ENCODE results near the gene SLC27A1.
"Not testable (repeated sequence)": the region's sequence is repeated elsewhere in the genome, so short reads cannot be mapped to it uniquely, and the experiment has no call there.

SLC27A1 gene

DNA sequence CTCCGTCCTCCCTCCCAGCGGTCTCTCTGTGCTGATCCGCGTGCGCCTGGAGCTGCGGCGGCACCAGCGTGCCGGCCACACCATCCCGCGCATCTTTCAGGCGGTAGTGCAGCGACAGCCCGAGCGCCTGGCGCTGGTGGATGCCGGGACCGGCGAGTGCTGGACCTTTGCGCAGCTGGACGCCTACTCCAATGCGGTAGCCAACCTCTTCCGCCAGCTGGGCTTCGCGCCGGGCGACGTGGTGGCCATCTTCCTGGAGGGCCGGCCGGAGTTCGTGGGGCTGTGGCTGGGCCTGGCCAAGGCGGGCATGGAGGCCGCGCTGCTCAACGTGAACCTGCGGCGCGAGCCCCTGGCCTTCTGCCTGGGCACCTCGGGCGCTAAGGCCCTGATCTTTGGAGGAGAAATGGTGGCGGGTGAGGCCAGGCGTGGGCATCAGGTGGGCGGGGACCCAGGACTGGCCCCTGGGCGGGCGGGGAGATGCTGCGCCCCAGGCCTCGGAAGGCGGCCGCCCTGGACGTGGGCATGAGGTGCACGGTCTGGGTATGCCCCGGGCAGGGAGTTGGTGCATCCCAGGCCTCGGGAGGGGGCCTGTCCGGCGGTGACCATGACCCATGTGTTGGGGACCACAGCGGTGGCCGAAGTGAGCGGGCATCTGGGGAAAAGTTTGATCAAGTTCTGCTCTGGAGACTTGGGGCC lies 16.4 kb downstream of the SLC27A1 start:
- no peak for DNase-seq (ENCODE audit: low read depth, low spot score)

DNA sequence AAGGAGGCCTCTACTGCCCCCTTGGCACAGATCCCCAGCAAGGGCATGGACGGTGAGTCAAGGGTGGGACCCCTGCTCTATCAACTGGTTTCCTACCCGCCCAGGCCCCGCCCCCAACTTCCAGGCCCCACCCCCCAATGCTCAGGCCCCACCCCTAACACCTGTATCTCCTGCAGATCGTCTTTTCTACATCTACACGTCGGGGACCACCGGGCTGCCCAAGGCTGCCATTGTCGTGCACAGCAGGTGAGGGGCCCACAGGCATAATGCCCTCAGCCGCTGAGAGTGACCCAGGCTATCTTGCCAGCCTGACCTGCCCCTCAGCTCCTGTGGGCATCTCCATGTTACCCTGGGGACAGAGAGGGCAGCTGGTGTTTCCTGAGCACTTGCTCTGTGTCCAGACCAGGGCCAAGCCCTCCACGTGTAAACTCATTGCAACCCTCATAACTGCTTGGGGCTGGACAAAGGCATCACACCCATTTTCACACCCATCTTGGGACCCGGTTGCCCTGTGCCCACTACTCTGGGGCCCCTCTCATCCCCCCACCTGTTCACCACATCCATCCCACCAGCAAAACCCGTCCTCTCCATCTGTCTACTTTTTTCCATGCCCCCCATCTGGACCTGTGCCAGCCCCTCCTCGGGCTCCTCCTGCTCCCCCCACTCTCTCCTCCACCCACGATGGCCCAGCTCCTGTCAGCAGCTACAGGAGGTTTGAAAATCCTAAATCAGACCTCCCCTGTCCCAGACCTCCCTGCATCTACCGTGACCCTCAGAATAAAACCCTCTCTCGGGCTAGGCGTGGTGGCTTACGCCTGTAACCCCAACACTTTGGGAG lies 17.2 kb downstream of the SLC27A1 start:
- DNase-seq (ENCODE audit: low read depth, low spot score) = no peak

DNA sequence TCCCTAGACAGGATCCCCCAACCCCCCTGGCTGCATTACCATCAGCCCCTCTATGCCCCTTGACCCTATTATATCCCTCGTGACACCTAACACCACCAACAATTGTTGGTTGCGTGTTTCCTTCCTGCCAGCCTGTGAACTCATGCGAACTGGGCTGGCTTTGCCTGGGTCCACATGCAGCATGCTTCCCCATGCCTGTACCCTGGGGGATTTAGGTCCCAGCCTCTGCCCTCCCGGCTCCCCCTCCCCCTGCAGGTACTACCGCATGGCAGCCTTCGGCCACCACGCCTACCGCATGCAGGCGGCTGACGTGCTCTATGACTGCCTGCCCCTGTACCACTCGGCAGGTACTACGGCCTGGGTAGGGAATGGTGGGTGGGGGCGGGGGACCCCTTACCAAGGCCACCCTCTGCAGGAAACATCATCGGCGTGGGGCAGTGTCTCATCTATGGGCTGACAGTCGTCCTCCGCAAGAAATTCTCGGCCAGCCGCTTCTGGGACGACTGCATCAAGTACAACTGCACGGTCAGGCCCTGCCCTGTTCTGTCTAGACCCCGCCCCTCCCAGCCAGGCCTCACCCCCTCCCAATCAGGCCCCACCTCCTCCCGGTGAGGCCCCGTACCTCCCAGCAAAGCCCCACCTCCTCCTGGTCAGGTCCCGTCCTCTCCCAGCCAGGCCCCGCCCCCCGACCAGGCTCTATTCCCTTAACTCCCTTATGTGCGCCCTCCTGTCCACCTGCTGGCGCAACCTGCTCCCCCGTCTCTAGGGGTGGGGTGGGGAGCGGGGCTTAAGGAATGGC lies 18.5 kb downstream of the SLC27A1 start:
- DNase-seq (ENCODE audit: low read depth, low spot score) = no peak

DNA sequence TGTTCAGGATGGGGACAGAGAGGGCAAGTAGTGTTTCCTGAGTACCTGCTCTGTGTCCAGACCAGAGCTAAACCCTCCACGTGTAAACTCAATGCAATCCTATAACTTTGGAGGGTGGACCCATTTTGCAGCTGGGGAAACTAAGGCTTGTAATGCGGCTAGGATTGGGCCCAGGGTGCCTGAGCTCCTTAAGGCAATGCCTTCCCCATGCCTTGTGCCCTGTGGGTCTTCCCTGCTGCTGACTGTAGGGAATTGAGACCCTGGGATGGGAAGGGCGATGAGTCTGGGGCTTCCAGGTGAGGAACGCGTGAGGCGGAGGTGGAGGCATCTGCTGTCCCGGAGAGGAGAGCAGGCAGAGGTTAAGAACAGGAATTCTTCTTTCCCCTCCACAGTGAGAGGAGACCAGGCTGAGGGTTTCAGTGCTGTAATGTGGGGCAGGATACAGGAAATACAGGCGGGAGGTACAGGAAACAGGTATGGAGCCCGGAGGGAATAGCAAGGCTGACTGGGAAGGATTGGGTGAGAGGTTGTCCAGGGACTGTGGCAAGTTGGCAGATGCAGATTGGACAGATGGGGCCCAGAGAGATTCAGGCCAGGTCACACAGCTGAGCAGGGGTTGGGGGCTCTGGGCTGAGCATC lies 19.2 kb downstream of the SLC27A1 start:
- DNase-seq (ENCODE audit: low read depth, low spot score) = no peak

DNA sequence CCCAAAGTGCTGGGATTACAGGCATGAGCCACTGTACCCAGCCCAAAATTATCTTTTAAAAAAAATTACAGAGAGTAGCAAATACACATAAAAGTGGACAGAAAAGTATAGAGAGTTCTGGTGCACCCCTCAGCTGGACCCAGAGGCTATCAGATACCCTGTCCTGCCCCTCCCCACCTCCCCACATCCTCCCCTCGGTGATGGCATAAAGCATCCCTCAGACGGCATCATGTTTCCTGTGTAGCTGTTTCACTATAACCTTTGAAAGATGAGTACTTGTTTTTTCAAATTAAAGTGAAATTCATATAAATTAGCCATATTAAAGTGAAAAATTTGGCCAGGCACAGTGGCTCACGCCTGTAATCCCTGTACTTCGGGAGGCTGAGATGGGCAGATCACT lies 20.1 kb downstream of the SLC27A1 start:
- no peak for DNase-seq (ENCODE audit: low read depth, low spot score)

DNA sequence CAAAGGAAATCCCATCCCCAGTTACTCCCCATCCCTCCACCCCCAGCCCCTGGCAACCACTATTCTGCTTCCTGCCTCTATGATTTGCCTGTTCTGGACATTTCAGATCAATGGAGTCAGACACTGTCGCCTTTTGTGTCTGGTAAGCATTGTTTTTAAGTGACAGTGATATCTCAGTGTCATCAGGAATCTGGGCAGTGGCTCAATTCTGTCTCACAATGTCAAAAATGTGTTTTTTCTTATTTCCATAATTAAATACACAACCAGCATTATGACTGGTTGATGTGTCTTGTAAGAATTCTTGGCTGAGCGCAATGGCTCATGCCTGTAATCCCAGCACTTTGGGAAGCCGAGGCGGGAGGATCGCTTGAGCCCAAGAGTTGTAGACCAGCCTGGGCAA lies 21.0 kb downstream of the SLC27A1 start:
- no peak for DNase-seq (ENCODE audit: low read depth, low spot score)

DNA sequence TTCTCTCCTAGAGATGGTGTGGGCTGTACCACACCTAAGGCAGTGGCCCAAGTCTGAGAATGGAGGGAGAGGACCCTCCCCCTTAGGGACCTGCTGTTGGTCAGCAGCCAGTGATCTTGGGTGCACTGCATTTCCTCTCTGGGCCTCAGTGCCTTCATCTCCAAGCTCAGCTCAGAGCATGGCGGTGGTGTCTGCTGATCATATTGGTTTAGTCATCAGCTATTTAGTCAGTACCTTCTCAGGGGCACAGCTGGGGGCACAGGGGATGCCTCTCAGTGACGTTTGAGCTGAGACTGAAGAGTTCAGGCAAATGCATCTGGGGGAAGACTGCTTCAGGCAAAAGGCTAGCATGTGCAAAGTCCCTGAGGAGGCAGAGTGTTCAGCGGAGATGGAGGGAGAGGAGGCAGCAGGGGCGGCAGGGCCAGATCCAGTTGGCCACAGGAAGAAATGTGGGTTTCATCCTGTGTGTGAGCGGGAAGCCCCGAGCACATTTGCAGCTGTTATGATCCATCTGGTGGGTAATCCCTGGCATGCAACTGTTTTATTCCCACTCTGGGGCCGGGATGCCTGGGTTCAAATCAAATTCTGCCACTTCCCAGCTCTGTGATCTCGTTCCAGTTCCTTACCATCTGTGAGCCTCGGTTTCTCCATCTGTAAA lies 25.4 kb downstream of the SLC27A1 start:
- DNase-seq (ENCODE audit: low read depth, low spot score) = no peak

DNA sequence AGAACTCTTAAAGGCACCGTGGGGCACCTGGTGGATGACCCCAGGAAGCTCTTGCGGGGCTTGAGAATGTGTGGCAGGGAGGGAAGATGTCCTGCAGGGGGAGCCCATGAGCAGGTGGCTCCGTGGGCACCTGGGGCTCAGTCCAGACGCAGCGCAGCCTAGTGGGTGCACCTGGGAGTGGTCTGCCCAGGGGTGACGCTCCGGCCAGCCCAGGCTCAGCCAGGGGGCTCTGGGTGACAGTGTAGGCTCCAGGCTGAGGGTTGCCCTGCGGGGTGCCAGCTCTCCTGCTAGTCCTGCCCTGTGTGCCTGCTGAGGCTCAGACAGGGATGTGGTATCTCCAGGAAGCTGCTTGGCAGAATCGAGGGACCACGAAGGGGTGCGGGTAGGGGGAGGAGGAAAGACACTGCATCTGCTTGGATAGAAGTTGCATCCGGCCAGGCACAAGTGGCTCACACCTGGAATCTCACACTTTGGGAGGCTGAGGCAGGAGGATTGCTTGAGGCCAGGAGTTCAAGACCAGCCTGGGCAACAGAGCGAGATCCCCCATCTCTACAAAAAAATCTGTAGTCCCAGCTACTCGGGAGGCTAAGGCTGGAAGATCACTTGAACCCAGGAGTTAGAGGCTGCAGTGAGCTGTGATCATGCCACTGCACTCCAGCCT lies 26.1 kb downstream of the SLC27A1 start:
- DNase-seq (ENCODE audit: low read depth, low spot score) = no peak

DNA sequence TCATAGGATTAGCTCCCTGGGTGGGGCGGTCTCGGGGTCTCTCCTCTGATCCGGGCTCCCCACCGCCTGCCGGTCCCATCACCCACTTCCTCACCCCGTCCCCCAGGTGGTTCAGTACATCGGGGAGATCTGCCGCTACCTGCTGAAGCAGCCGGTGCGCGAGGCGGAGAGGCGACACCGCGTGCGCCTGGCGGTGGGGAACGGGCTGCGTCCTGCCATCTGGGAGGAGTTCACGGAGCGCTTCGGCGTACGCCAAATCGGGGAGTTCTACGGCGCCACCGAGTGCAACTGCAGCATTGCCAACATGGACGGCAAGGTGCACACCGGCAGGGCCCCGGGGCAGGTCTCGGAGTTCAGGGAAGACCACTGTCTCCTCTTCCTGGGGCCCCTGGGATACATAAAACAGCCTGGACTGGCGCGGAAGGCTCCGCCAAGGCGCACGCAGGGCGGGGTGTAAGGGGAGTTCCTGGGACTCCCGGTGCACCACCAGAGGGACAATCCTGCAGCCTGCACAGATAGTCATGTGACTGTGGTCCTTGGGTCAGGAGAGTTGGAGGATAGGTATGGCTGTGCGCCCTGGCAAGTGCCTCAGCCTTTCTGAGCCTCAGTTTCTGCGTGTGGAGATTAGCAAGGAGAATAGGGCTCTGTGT lies 26.9 kb downstream of the SLC27A1 start:
- no peak for DNase-seq (ENCODE audit: low read depth, low spot score)

DNA sequence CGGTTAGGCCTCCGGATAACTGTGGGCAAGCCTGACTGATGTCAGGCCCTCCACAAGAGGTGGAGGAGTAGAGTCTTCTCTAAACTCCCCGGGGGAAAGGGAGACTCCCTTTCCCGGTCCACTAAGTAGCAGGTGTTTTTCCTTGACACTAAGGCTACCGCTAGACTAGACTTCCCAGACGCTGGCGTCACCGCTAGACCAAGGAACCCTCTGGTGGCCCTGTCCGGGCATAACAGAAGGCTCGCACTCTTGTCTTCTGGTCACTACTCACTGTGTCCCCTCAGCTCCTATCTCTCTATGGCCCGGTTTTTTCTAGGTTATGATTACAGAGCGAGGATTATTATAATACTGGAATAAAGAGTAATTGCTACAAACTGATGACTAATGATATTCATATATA lies 28.7 kb downstream of the SLC27A1 start:
- not testable (repeated sequence) for DNase-seq (ENCODE audit: low read depth, low spot score)

DNA sequence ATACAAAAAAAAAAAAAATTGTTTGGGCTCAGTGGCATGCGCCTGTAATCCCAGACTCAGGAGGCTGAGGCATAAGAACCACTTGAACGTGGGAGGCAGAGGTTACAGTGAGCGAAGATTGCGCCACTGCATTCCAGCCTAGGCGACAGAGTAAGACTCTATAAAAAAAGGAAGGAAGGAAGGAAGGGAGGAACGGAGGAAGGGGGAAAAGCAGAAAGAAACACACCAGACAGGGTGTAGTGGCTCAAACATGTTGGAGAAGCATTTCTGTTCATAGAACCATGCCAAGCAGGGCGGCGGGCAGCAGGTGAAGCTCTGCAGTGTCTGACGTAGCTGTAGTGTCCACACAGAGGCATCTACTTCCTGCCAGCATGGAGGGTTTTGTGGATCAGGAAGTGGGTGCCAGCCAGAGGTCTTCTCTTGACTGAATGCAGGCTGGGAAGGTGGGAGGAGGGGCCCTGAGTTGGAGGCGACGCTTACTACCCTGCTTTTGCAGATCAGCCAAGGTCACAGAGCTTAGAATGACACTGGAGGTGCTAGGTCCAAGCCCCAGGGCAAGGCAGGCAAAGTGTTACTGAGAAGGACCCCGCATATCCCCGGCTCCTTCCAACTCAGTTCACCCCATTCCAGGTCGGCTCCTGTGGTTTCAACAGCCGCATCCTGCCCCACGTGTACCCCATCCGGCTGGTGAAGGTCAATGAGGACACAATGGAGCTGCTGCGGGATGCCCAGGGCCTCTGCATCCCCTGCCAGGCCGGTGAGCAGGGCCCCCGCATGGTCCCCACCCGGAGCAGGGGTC lies 29.5 kb downstream of the SLC27A1 start:
- DNase-seq (ENCODE audit: low read depth, low spot score) = no peak

DNA sequence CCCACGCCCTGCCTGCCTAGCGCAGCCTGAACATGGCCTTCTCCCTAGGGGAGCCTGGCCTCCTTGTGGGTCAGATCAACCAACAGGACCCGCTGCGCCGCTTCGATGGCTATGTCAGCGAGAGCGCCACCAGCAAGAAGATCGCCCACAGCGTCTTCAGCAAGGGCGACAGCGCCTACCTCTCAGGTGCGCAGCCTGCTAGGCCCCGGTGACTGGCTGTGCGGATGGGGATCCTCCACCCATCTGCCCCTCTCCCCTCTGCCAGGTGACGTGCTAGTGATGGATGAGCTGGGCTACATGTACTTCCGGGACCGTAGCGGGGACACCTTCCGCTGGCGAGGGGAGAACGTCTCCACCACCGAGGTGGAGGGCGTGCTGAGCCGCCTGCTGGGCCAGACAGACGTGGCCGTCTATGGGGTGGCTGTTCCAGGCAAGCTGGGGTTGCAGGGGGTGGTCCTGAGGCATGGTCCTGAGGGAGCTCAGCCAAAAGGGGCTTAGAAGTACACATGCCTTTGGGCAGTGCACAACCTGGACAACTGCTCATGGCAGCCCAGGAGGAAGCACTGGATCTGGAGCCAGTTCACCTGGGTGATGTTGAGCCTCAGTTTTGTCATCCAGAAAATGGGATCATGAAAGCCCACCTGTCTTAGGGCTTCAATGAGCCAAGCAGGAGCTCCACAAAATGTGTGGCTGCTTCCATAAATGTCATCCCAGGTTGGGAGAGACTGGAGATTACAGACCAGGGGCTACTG lies 30.3 kb downstream of the SLC27A1 start:
- no peak for DNase-seq (ENCODE audit: low read depth, low spot score)

DNA sequence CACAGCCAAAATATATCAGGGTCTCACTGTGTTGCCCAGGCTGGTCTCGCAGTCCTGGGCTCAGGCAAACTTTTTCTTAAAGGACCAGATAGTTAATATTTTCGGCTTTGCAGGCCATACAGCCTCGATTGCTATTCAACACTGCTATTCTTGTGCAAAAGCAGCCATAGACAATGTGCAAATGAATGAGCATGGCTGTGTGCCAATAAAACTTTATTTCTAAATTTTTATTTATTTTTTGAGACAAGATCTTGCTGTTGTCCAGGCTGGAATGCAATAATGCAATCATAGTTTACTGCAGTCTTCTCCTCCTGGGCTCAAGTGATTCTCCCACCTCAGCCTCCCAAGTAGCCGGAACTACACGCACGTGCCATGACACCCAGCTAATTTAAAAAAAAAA lies 32.9 kb downstream of the SLC27A1 start:
- no peak for DNase-seq (ENCODE audit: low read depth, low spot score)

DNA sequence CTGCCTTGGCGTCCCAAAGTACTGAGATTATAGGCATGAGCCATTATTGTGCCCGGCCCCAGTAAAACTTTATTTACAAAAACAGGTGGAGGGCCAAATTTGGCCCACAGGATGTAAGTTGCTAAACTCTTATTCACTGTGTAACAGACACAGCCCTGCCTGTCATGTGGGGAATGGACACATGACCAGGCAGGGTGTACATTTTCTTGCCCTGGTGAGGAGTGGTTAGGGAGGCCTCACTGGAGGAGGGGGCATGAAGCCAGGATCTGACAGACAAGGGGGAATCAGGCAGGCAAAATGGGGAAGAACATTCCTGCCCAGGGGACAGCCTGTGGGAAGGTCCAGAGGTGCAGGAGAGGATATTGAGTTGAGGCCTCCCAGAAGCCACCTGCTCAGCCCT lies 33.7 kb downstream of the SLC27A1 start:
- no peak for DNase-seq (ENCODE audit: low read depth, low spot score)

DNA sequence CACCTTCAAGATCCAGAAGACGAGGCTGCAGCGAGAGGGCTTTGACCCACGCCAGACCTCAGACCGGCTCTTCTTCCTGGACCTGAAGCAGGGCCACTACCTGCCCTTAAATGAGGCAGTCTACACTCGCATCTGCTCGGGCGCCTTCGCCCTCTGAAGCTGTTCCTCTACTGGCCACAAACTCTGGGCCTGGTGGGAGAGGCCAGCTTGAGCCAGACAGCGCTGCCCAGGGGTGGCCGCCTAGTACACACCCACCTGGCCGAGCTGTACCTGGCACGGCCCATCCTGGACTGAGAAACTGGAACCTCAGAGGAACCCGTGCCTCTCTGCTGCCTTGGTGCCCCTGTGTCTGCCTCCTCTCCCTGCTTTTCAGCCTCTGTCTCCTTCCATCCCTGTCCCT lies 34.1 kb downstream of the SLC27A1 start:
- no peak for DNase-seq (ENCODE audit: low read depth, low spot score)

DNA sequence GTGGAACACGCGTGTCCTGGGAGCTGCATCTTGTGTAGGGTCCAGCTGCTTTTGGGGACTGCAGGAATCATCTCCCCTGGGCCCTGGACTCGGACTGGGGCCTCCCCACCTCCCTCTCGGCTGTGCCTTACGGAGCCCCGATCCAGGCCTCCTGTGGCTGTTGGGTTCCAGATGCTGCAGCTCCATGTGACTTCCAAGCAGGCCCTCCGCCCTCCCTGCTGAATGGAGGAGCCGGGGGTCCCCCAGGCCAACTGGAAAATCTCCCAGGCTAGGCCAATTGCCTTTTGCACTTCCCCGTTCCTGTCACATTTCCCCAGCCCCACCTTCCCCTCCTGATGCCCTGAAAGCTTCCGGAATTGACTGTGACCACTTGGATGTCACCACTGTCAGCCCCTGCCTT lies 34.9 kb downstream of the SLC27A1 start:
- no peak for DNase-seq (ENCODE audit: low read depth, low spot score)

DNA sequence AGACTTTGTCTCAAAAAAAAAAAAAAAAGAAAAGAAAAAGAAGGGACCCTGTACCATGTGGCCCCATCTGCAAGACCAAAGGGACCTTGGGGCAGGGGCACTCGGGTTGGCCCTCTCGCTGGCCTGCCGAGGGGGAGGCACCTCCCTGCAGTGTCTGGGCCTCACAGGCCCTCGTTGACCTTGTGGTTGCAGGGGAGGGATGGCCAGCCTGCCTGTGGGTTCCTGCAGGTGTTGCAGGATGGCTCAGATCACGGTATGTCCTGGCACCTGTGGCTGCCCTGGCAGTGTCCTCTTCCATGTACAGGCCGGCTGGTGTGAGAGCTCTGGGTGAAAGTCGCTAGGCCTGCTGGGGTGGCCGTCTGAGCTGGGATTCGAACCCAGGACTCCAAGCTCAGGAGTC lies 36.4 kb downstream of the SLC27A1 start:
- DNase-seq (ENCODE audit: low read depth, low spot score) = no peak

DNA sequence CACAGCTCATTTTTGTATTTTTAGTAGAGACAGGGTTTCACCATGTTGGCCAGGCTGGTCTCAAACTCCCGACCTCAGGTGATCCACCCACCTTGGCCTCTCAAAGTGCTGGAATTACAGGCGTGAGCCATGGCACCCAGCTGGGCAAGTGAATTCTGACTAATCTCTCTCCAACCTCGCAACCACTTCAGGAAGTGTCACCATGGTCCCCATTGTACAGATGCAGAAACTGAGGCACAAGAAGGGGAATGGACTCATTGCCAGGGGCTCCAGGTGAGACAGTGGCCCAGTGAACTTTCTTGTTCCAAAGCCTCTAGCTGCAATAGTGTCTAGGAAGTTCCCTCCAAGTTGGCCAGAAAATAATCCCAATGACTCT lies 38.2 kb downstream of the SLC27A1 start:
- DNase-seq (ENCODE audit: low read depth, low spot score) = not testable (repeated sequence)

All from smooth muscle cell of the brain vasculature (primary cell).